Measurements from ENCODE around the gene EPS8L1. TPM values are rescaled to one million over a fixed set of nuclear protein-coding genes. Genes with fewer than 3 reads are reported as not detected.

Gene EPS8L1
- polyA plus RNA-seq, 1 donor (not counting 4 experiments of a cell fraction or from before 2014, with no cell fraction given), result 26.0 TPM

DNA sequence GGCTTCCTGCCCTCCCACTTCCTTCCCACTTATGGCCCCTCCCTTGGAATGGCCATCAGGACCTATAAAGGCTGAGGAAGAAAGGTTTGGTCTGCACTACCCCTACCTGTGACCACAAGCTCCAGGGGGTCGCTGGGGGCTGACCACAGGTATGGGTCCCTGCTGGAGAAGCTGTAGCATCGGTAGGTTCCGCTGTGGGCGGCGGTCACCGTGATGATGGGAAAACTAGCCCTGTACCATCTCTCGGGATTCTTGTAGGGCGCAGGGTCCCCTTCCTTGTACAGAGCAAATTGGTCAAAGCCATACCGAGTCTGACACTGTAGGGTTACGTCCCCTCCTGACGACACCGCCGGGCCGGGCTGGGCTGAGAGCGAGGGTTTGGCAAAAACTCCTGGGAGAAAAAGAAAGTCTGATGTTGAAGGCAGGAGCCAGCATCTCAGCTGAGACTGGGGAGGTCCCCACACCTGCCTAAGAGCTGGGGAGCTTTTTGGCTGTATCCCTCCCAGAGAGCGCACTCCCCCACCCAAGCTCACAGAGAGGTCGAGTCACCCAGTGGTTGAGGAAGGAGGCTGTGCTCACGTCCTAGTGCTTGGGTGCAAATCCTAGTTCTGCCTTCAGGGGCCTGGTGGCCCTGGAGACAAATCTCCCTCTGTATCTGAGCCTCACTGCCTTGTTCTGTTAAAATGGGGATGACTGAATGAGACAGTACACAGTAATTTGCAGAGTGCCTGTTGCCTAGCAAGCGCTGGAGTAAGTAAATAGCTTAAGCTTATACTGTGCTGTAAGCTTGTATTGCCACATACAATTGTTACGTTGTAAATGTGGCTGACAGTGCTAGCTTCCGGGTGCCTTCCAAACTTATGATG is 48.0 kb upstream of the EPS8L1 start:
- H3K9me1 ChIP-seq (ENCODE audit: control insufficient read depth, extremely low read depth, insufficient read depth, low read length), result no peaks in the 10 kb centered on the region
- no peak overlapping the region for H3K4me3 ChIP-seq (ENCODE audit: control insufficient read depth in 2 of 3, extremely low read depth in 1 of 3, insufficient read depth in 2 of 3, low read depth in 1 of 3, low read length in 3 of 3)
- H3K79me2 ChIP-seq (ENCODE audit: control insufficient read depth, insufficient read depth, low read length), result peaks cover 18% of the 10 kb centered on the region
- H2AFZ ChIP-seq (ENCODE audit: control insufficient read depth, low read length), result no peak overlapping the region
- no peak overlapping the region for H3K27ac ChIP-seq (ENCODE audit: control insufficient read depth, insufficient read depth, low read length)
- TF ChIP-seq EZH2 (IDR thresholded peaks at IDR 0.05; ENCODE audit: low read length), result no peak
- TF ChIP-seq, protein P1, sequence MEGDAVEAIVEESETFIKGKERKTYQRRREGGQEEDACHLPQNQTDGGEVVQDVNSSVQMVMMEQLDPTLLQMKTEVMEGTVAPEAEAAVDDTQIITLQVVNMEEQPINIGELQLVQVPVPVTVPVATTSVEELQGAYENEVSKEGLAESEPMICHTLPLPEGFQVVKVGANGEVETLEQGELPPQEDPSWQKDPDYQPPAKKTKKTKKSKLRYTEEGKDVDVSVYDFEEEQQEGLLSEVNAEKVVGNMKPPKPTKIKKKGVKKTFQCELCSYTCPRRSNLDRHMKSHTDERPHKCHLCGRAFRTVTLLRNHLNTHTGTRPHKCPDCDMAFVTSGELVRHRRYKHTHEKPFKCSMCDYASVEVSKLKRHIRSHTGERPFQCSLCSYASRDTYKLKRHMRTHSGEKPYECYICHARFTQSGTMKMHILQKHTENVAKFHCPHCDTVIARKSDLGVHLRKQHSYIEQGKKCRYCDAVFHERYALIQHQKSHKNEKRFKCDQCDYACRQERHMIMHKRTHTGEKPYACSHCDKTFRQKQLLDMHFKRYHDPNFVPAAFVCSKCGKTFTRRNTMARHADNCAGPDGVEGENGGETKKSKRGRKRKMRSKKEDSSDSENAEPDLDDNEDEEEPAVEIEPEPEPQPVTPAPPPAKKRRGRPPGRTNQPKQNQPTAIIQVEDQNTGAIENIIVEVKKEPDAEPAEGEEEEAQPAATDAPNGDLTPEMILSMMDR (optimal IDR thresholded peaks at IDR 0.05 in 1 of 3, IDR thresholded peaks at IDR 0.05 in 1 of 3, conservative IDR thresholded peaks at IDR 0.05 in 1 of 3; ENCODE audit: extremely low read depth in 1 of 3, insufficient read depth in 2 of 3, low read length in 3 of 3), result no peak
- no peak overlapping the region for H3K9ac ChIP-seq (ENCODE audit: control insufficient read depth, extremely low read depth, insufficient read depth, low read length)
- no peaks in the 10 kb centered on the region for H3K36me3 ChIP-seq (ENCODE audit: control insufficient read depth in 2 of 2, extremely low read depth in 1 of 2, insufficient read depth in 2 of 2, low read length in 2 of 2)
- DNase-seq (ENCODE audit: low read depth, low spot score) (no peak), FAIRE-seq (no peak)
- no peak overlapping the region for H3K4me2 ChIP-seq (ENCODE audit: control insufficient read depth, extremely low read depth, insufficient read depth, low read depth, low read length)
- dilution Hi-C loops (cut with MboI; ENCODE audit: extremely low pct_ligation_motif_present, low sequenced_read_pairs), result no loop called here
- H4K20me1 ChIP-seq (ENCODE audit: control insufficient read depth, extremely low read depth, insufficient read depth, low read length), result no peaks in the 10 kb centered on the region
- H3K27me3 ChIP-seq (ENCODE audit: control insufficient read depth, extremely low read depth, insufficient read depth, low read length), result no peaks in the 10 kb centered on the region
- no peaks in the 10 kb centered on the region for H3K4me1 ChIP-seq (ENCODE audit: control insufficient read depth, extremely low read depth, insufficient read depth, low read length)
- H3K9me3 ChIP-seq (ENCODE audit: control insufficient read depth, low read depth, low read length), result no peaks in the 10 kb centered on the region

DNA sequence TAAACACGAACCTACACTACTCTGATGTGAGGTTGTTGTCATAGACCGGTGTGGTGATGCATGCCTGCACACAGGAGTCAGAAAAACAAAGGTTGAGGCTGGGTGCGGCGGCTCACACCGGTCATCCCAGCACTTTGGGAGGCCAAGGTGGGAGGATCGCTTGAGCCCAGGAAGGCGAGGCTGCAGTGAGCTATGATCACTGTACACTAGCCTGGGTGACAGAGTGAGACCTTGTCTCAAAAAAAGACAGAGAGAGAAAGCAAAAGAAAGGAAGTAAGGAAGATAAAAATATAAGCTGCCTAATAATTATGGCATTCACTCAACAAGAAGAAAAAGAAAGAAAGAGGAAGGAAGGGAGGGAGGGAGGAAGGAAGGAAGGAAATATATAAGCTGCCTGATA is 46.9 kb upstream of the EPS8L1 start:
- no peaks in the 10 kb centered on the region for H3K9me1 ChIP-seq (ENCODE audit: control insufficient read depth, extremely low read depth, insufficient read depth, low read length)
- H3K4me3 ChIP-seq (ENCODE audit: control insufficient read depth in 2 of 3, extremely low read depth in 1 of 3, insufficient read depth in 2 of 3, low read depth in 1 of 3, low read length in 3 of 3), result no peak overlapping the region
- no peak for TF ChIP-seq EZH2 (IDR thresholded peaks at IDR 0.05; ENCODE audit: low read length)
- TF ChIP-seq, protein P1 (optimal IDR thresholded peaks at IDR 0.05 in 1 of 3, IDR thresholded peaks at IDR 0.05 in 1 of 3, conservative IDR thresholded peaks at IDR 0.05 in 1 of 3; ENCODE audit: extremely low read depth in 1 of 3, insufficient read depth in 2 of 3, low read length in 3 of 3), result no peak
- DNase-seq (ENCODE audit: low read depth, low spot score) (no peak), FAIRE-seq (no peak)
- no peaks in the 10 kb centered on the region for H3K36me3 ChIP-seq (ENCODE audit: control insufficient read depth in 2 of 2, extremely low read depth in 1 of 2, insufficient read depth in 2 of 2, low read length in 2 of 2)
- dilution Hi-C loops (cut with MboI; ENCODE audit: extremely low pct_ligation_motif_present, low sequenced_read_pairs), result no loop called here
- H3K4me1 ChIP-seq (ENCODE audit: control insufficient read depth, extremely low read depth, insufficient read depth, low read length), result no peaks in the 10 kb centered on the region
- H3K4me2 ChIP-seq (ENCODE audit: control insufficient read depth, extremely low read depth, insufficient read depth, low read depth, low read length), result no peak overlapping the region
- H3K9me3 ChIP-seq (ENCODE audit: control insufficient read depth, low read depth, low read length), result no peaks in the 10 kb centered on the region
- H4K20me1 ChIP-seq (ENCODE audit: control insufficient read depth, extremely low read depth, insufficient read depth, low read length), result no peaks in the 10 kb centered on the region
- no peak overlapping the region for H3K9ac ChIP-seq (ENCODE audit: control insufficient read depth, extremely low read depth, insufficient read depth, low read length)
- H2AFZ ChIP-seq (ENCODE audit: control insufficient read depth, low read length), result no peak overlapping the region
- no peaks in the 10 kb centered on the region for H3K27me3 ChIP-seq (ENCODE audit: control insufficient read depth, extremely low read depth, insufficient read depth, low read length)
- no peak overlapping the region for H3K27ac ChIP-seq (ENCODE audit: control insufficient read depth, insufficient read depth, low read length)
- H3K79me2 ChIP-seq (ENCODE audit: control insufficient read depth, insufficient read depth, low read length), result peaks cover 22% of the 10 kb centered on the region

Measured in keratinocyte (primary cell).